WTC11 (cell line): ENCODE data around the gene TMEM121.

Experiments
- CTCF ChIP-seq: fragments of 200-600 bp; IDR thresholded peaks from 2 replicates; pipeline ENCODE4 v1.8.0; 2022; ENCODE audit warnings: antibody characterized with exemption
- TCF7 ChIP-seq: sonication (generic); formaldehyde crosslinking; IDR thresholded peaks from 2 replicates; pipeline ENCODE4 v1.8.0; 2022; ENCODE audit warnings: mild to moderate bottlenecking, low read depth, missing genetic modification reagents, moderate library complexity
- TEAD1 ChIP-seq: sonication (generic); formaldehyde crosslinking; IDR thresholded peaks from 2 replicates; pipeline ENCODE4 v1.8.0; 2022; ENCODE audit warnings: mild to moderate bottlenecking, missing genetic modification reagents

- TF ChIP-seq CTCF (no peak), TCF7 (CRISPR knock-in tag) (no peak), TEAD1 (CRISPR knock-in tag) (no peak)
Measured at GRCh38 chr14:105517096-105517495, 9.3 kb upstream of the TMEM121 start.
